ENCODE data around the gene UIMC1. TPM values are rescaled to one million over a fixed set of nuclear protein-coding genes. Genes with fewer than 3 reads are reported as not detected.
A peak's percentile ranks its signal among the peaks of the same experiment; 100 is the strongest.

Gene UIMC1
- total and polyA plus RNA-seq, 2 of the 13 experiments (the other 11 are each of a cell fraction or from before 2014, with no cell fraction given), result 18.9 to 32.7 TPM

- TF ChIP-seq FOXC1 (CRISPR knock-in tag; IDR thresholded peaks at IDR 0.05; ENCODE audit: borderline replicate concordance) (no peak; the same call in 1 of the 2 replicates), ESRRA (CRISPR knock-in tag; IDR thresholded peaks at IDR 0.05; ENCODE audit: low read depth) (peak; percentile 39; the same call in 1 of the 2 replicates), STAG1 (CRISPR knock-in tag; IDR thresholded peaks at IDR 0.05) (no peak), MAZ (IDR thresholded peaks at IDR 0.05; ENCODE audit: borderline replicate concordance, low read depth, low read length) (peak; percentile 35; the same call in 1 of the 2 replicates), MAZ (CRISPR knock-in tag; IDR thresholded peaks at IDR 0.05; ENCODE audit: low read depth) (peak; percentile 92), HNF4A (CRISPR knock-in tag; IDR thresholded peaks at IDR 0.05) (0 out of 2 replicates have a peak, but pooled peaks have one; percentile 17), TIGD3 (CRISPR knock-in tag; IDR thresholded peaks at IDR 0.05; ENCODE audit: borderline replicate concordance) (no peak; the same call in 1 of the 2 replicates), ZFP36L2 (CRISPR knock-in tag; IDR thresholded peaks at IDR 0.05) (no peak), LRRFIP1 (CRISPR knock-in tag; conservative IDR thresholded peaks at IDR 0.05) (no peak), THYN1 (CRISPR knock-in tag; IDR thresholded peaks at IDR 0.05; ENCODE audit: borderline replicate concordance, low read depth) (no peak), PTBP1 (IDR thresholded peaks at IDR 0.05; ENCODE audit: low read depth, low read length, poor library complexity, severe bottlenecking) (no peak), ZNF704 (CRISPR knock-in tag; IDR thresholded peaks at IDR 0.05; ENCODE audit: borderline replicate concordance) (peak; percentile 55; the same call in 1 of the 2 replicates), SRY (CRISPR knock-in tag; IDR thresholded peaks at IDR 0.05) (0 out of 2 replicates have a peak, but pooled peaks have one; percentile 3), TBX3 (IDR thresholded peaks at IDR 0.05; ENCODE audit: borderline replicate concordance) (no peak; the same call in 1 of the 2 replicates), ZNF232 (CRISPR knock-in tag; IDR thresholded peaks at IDR 0.05; ENCODE audit: borderline replicate concordance) (0 out of 2 replicates have a peak, but pooled peaks have one; percentile 52), REL (CRISPR knock-in tag; conservative IDR thresholded peaks at IDR 0.05) (0 out of 2 replicates have a peak, but pooled peaks have one; percentile 63), ZNF281 (CRISPR knock-in tag; IDR thresholded peaks at IDR 0.05; ENCODE audit: borderline replicate concordance) (peak; percentile 93), IKZF1 (IDR thresholded peaks at IDR 0.05) (no peak), ASH2L (IDR thresholded peaks at IDR 0.05; ENCODE audit: insufficient read length, low read depth, low read length) (peak; percentile 80), NFKB2 (CRISPR knock-in tag; IDR thresholded peaks at IDR 0.05; ENCODE audit: borderline replicate concordance) (no peak), SIX1 (CRISPR knock-in tag; IDR thresholded peaks at IDR 0.05; ENCODE audit: borderline replicate concordance) (no peak)
These were observed at the start of gene UIMC1 (continued) for GRCh38 chr5:177006265-177006972.
